ENCODE data around the gene DNAAF3. TPM values are rescaled to one million over a fixed set of nuclear protein-coding genes. Genes with fewer than 3 reads are reported as not detected.

DNAAF3 gene
- polyA plus RNA-seq, 1 of the 3 experiments (the other 2 are of a cell fraction): 2.4 TPM

- Histone ChIP-seq H3K4me2 (no peak overlapping the region), H3K27ac (ENCODE audit: low read depth in 2 of 2, low read length in 1 of 2) (no peak overlapping the region), H3K9me2 (no peaks in the 10 kb centered on the region), H3K9ac (no peak overlapping the region), H3K36me3 (replicated peaks in 1 of 2; ENCODE audit: control insufficient read depth in 1 of 2, insufficient read depth in 2 of 2, low read length in 1 of 2) (no peaks in the 10 kb centered on the region), H3K79me2 (ENCODE audit: insufficient read depth) (no peaks in the 10 kb centered on the region), H3K27me3 (ENCODE audit: insufficient read depth) (peaks cover 21% of the 10 kb centered on the region), H3F3A (replicated peaks; ENCODE audit: insufficient read depth) (peaks cover 7% of the 10 kb centered on the region), H3K4me1 (ENCODE audit: control insufficient read depth in 1 of 2, insufficient read depth in 2 of 2, low read depth in 1 of 2, low read length in 1 of 2) (peaks cover 0 to 10% of the 10 kb centered on the region in 2 experiments; a peak in 1 of 4 replicates), H4K20me1 (ENCODE audit: insufficient read depth) (no peaks in the 10 kb centered on the region), H3K4me3 (ENCODE audit: low read depth in 2 of 2, low read length in 1 of 2) (no peak overlapping the region), H2AFZ (ENCODE audit: low read depth) (no peak overlapping the region), H3K9me3 (no peaks in the 10 kb centered on the region)
- WGBS (ENCODE audit: low lambda C conversion rate): 76% methylated on average over 10 of the region's 18 CpGs
- ChIA-PET POLR2A (no interaction called here), CTCF (interaction anchor here (0.7 to 3.8 kb wide), 18 partner anchors 8 to 505 kb away, joined by 3 to 116 read pairs (median 4); partner anchors contain the start of genes PPP1R12C and PPP6R1)
- TF ChIP-seq TCF12 (IDR thresholded peaks at IDR 0.05) (no peak), IRF3 (IDR thresholded peaks at IDR 0.05; ENCODE audit: low read depth, low read length) (no peak), USF1 (IDR thresholded peaks at IDR 0.05; ENCODE audit: borderline replicate concordance, low read depth) (no peak), RXRA (IDR thresholded peaks at IDR 0.05; ENCODE audit: borderline replicate concordance, low read depth) (no peak), RAD21 (IDR thresholded peaks at IDR 0.05; ENCODE audit: low read length) (no peak), REST (IDR thresholded peaks at IDR 0.05; ENCODE audit: low read depth, low read length) (no peak), GABPA (IDR thresholded peaks at IDR 0.05; ENCODE audit: low read depth) (no peak), EZH2phosphoT487 (IDR thresholded peaks at IDR 0.05; ENCODE audit: borderline replicate concordance, low read depth) (no peak), YY1 (IDR thresholded peaks at IDR 0.05; ENCODE audit: low read depth) (no peak), NFIC (IDR thresholded peaks at IDR 0.05; ENCODE audit: borderline replicate concordance) (no peak), GATA2 (CRISPR knock-in tag; IDR thresholded peaks at IDR 0.05) (no peak)
- TF ChIP-seq, protein P1, sequence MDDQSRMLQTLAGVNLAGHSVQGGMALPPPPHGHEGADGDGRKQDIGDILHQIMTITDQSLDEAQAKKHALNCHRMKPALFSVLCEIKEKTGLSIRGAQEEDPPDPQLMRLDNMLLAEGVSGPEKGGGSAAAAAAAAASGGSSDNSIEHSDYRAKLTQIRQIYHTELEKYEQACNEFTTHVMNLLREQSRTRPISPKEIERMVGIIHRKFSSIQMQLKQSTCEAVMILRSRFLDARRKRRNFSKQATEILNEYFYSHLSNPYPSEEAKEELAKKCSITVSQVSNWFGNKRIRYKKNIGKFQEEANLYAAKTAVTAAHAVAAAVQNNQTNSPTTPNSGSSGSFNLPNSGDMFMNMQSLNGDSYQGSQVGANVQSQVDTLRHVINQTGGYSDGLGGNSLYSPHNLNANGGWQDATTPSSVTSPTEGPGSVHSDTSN (IDR thresholded peaks at IDR 0.05): no peak
- TF ChIP-seq, protein P2, sequence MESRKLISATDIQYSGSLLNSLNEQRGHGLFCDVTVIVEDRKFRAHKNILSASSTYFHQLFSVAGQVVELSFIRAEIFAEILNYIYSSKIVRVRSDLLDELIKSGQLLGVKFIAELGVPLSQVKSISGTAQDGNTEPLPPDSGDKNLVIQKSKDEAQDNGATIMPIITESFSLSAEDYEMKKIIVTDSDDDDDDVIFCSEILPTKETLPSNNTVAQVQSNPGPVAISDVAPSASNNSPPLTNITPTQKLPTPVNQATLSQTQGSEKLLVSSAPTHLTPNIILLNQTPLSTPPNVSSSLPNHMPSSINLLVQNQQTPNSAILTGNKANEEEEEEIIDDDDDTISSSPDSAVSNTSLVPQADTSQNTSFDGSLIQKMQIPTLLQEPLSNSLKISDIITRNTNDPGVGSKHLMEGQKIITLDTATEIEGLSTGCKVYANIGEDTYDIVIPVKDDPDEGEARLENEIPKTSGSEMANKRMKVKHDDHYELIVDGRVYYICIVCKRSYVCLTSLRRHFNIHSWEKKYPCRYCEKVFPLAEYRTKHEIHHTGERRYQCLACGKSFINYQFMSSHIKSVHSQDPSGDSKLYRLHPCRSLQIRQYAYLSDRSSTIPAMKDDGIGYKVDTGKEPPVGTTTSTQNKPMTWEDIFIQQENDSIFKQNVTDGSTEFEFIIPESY (IDR thresholded peaks at IDR 0.05; ENCODE audit: borderline replicate concordance, low read depth): no peak
- TF ChIP-seq, protein P3, sequence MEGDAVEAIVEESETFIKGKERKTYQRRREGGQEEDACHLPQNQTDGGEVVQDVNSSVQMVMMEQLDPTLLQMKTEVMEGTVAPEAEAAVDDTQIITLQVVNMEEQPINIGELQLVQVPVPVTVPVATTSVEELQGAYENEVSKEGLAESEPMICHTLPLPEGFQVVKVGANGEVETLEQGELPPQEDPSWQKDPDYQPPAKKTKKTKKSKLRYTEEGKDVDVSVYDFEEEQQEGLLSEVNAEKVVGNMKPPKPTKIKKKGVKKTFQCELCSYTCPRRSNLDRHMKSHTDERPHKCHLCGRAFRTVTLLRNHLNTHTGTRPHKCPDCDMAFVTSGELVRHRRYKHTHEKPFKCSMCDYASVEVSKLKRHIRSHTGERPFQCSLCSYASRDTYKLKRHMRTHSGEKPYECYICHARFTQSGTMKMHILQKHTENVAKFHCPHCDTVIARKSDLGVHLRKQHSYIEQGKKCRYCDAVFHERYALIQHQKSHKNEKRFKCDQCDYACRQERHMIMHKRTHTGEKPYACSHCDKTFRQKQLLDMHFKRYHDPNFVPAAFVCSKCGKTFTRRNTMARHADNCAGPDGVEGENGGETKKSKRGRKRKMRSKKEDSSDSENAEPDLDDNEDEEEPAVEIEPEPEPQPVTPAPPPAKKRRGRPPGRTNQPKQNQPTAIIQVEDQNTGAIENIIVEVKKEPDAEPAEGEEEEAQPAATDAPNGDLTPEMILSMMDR (IDR thresholded peaks at IDR 0.05): no peak
- no peak for DNase-seq
These were observed 7.3 kb downstream of the DNAAF3 start for GRCh38 chr19:55158848-55159749.
